HG02884 (cell line): ENCODE results near the gene SP5.
"Not testable (repeated sequence)": the region's sequence is repeated elsewhere in the genome, so short reads cannot be mapped to it uniquely, and the experiment has no call there.

Experiments used
- ATAC-seq: cut with Tn5 transposase; IDR thresholded peaks from one replicate; pipeline ENCODE4 v1.9.1; 2021; ENCODE audit warnings: mild to moderate bottlenecking, moderate library complexity; ENCODE audit not compliant: unreplicated experiment

SP5 gene

GRCh38 chr2:170737406-170737805 is 22.3 kb downstream of the SP5 start:
- ATAC-seq = no peak

DNA sequence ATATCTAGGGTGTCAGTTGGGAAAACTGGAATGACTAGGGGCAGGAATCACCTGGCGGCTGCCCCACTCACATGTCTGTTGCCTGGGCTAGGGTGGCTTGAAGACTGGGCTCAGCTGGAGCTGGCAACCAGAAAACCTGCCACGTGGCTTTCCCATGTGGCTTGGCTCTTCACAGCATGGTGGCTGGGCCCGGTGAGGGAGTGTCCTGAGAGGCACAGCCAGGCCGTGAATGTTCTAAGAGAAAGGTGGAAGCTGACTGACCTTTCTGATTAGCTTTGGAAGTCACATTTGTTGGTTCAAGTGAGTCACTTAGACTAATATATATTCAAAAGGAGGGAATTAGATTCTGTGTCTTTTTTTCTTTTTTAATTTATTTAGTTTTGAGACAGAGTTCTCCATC is 22.7 kb downstream of the SP5 start:
- no peak for ATAC-seq

DNA sequence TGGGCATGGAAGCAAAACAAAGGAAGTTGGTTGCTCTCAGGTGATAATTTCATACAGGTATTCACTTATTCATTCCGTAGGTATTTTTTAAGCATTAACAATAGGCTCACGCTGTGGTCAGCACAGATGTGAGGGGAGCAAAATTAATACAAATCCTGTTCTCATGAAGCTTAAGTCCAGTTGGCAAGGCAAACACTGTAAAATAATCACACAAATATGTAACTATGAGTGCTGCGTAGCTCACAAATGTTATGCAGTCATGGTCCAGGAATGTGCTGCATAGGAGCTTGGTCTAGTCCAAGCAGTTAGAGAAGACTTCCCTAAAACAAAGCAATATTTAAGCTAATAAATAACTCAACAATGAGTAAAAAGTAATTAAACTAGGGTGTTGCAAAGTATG is 23.9 kb downstream of the SP5 start:
- ATAC-seq = no peak

GRCh38 chr2:170739507-170740046 is 24.4 kb downstream of the SP5 start:
- ATAC-seq = no peak

DNA sequence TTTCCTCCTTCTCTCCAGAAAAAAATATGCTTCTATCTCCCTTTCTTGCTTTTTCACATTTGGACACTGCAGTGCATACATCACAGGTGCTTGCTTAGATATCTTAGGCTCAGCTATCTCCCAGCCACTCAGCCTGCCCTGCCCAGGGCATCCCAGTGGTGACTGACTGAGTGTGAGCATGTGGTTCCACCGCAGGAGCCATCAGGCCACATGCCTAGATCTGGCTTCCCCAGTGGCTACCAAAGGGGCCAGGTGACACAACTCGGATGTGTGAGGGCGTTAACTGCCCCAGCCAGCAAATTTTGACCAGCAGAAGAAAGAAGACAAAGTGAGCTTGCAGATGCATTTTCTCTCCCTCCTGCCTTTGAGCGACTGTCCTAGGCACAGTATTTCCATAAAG is 25.5 kb downstream of the SP5 start:
- no peak for ATAC-seq

DNA sequence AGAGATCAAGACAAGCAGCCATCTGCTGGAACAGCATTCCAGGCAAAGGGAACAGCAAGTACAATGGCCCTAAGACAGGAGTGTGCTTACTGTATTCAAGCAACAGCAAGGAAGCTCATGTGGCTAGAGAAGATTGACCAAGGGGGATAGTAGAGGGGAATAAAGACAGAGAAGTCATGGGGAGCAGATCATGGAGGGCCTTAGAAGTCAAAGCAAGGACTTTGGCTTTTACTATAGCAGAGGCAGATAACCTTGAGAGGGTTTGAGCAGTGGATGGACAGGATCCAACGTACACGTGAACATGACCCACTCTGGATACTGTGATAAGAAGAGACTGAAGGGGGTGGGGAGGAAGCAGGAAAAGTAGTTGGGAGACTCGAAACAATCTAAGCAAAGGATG is 26.9 kb downstream of the SP5 start:
- no peak for ATAC-seq

DNA sequence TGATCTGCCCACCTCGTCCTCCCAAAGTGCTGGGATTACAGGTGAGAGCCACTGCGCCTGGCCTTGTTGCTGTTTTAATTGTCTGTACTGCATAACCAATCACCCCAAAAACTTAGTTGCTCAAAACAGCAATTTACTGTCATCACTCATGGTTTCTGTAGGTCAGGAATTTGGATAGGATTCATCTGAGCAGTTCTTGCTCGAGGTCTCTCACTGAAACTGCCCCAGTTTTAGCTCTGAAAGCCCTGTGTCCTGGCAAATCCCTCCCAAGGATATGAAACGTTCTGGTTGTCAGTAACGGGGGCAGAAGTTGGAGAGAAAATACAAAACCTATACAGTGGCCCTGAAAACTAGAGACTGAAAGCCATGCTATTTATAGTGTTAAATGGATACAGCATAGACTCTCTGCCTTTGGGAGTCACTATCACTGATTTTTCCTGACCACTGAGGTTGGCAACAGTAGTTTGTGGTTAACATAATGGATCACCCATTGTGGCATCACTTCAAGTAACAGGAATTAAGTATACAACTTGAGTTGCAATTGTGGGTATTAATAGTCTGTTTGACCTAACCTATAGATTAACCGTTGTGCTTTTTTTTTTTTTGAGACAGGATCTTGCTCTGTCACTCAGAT is 27.9 kb downstream of the SP5 start:
- no peak for ATAC-seq

DNA sequence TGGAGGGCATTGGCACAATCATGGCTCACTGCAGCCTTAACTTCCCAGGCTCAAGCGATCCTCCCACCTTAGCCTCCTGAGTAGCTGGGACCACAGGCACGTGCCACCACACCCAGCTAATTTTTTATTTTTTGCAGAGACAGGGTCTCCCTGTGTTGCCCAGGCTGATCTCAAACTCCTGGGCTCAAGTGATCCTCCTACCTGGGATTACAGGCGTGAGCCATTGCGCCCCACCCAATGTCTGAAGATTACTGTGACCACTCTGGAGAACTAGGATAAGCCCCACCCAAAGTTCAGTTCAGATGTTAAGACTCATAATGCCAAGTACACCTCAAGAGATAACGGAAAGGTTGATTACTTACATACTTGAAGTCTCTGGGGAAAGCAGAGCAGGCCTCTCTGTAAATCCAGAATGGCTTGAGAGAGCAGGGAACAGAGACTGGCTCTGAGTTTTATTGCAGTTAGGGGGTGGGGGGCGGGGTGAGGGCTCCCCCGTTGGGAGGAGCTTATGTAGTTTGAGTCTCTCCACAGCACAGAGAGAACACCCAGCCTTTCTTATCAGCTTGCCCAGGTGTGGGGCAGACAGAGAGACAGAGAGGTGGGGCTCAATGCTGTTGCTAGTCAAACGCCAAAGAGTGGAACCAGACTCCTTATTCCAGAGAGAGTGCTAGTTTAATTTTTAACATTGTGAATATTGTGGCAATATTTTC is 28.5 kb downstream of the SP5 start:
- ATAC-seq = no peak

GRCh38 chr2:170744248-170745002 is 29.3 kb downstream of the SP5 start:
- no peak for ATAC-seq

GRCh38 chr2:170745305-170745704 is 30.2 kb downstream of the SP5 start:
- no peak for ATAC-seq

- no peak for ATAC-seq
Observed at GRCh38 chr2:170747921-170748320, 32.8 kb downstream of the SP5 start.

DNA sequence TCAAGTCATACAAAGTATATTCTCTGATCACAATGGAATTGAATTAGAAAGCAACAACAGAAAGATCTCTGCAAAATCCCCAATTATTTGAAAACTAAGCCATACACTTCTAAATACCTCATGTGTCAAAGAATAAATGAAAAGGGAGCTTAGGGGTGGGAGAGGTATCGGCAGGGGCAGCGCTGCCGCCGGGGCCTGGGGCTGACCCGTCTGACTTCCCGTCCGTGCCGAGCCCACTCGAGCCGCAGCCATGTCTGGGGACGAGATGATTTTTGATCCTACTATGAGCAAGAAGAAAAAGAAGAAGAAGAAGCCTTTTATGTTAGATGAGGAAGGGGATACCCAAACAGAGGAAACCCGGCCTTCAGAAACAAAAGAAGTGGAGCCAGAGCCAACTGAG is 36.4 kb downstream of the SP5 start:
- not testable (repeated sequence) for ATAC-seq

- ATAC-seq = no peak
Observed at GRCh38 chr2:170761572-170761971, 46.4 kb downstream of the SP5 start.

DNA sequence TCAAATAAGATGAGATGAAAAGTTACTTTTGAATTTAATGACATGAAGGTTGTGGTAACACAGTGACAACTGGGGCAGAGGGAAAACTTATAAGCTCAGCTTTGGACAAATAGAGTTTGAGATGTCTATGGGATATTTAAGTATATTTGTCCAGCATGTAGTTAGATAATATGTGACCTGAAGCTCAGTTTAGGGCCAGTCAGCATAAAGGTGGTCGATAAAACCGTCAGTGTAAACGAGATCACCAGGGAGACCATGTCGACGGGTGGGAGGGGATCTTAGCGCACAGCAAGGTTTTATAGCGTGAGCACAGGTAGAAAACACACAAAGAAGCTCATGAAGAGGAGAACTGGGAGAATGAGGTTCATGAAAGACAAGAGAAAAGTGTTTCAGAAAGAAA is 47.6 kb downstream of the SP5 start:
- no peak for ATAC-seq

DNA sequence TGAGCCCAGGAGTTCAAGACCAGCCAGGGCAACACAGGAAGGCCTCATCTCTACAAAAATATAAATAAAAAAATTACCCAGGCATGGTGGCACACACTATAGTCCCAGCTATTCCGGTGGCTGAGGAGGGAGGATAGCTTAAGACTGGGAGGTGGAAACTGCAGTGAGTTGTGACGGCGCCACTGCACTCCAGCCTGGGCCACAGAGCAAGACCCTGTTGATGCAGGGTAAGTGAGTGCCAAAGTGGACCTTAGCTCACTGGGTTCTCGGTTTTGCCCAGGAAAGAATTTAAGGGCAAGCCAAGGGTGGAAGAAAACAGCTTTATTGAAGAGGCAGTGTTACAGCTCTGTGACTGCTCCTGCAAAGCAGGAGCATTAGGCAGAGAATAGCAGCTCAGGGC is 48.1 kb downstream of the SP5 start:
- ATAC-seq = no peak

DNA sequence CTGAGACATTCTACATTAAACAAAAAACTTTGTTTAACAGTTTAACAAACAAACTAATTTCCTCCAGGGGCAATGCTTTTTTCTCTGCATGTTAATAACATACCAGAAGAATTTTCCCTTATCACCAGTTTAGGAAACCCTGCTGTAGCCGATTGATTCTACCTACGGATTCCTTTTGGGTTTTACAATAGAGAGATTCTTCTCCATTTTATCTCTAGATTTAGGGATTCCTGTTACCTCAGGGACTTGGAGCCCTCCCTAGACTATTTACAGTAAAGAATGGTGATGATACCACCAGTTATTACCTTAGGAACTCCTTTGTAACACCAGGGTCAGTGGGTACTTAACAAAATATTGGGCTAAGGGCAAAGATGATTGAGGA is 49.7 kb downstream of the SP5 start:
- ATAC-seq = no peak

DNA sequence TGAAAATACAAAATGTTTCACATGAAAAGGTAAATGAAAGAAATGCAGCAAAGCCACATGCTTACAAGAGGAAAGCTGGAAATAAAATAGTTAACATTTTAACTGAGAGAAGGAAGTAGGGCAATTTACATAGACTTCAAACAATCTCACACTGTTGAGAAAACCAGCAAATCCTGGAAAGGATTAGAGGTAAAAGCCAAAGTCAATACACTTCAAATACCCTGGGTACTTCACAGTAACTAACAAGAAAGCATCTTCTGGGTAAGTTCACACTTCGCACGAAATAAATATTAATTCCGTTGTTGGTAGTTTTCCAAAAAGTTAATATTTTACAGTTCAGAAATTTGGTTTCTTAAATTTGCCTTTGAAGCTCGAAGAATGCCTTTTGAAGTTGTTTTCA is 51.6 kb downstream of the SP5 start:
- no peak for ATAC-seq
